Astrocyte of the spinal cord (primary cell): ENCODE results near the gene TBL3.

Source experiments
- DNase-seq: peaks from one replicate; pipeline ENCODE4 v3.0.0; 2011; ENCODE audit warnings: low read depth, low spot score
- H3K4me3 ChIP-seq: 2 replicates; pipeline ENCODE4 v1.5.1; 2011; ENCODE audit warnings: low read depth, mild to moderate bottlenecking, low read length, moderate library complexity
- in situ Hi-C: cut with HindIII; loops from 2 replicates; pipeline ENCODE4 v1.10.0; 2017; ENCODE audit warnings: low sequenced_read_pairs
- TF ChIP-seq, protein P1 (sequence below): IDR thresholded peaks from 2 replicates; pipeline ENCODE4 v1.5.1; 2012; ENCODE audit warnings: low read depth, mild to moderate bottlenecking, low read length, inconsistent platforms

The TBL3 gene

DNA sequence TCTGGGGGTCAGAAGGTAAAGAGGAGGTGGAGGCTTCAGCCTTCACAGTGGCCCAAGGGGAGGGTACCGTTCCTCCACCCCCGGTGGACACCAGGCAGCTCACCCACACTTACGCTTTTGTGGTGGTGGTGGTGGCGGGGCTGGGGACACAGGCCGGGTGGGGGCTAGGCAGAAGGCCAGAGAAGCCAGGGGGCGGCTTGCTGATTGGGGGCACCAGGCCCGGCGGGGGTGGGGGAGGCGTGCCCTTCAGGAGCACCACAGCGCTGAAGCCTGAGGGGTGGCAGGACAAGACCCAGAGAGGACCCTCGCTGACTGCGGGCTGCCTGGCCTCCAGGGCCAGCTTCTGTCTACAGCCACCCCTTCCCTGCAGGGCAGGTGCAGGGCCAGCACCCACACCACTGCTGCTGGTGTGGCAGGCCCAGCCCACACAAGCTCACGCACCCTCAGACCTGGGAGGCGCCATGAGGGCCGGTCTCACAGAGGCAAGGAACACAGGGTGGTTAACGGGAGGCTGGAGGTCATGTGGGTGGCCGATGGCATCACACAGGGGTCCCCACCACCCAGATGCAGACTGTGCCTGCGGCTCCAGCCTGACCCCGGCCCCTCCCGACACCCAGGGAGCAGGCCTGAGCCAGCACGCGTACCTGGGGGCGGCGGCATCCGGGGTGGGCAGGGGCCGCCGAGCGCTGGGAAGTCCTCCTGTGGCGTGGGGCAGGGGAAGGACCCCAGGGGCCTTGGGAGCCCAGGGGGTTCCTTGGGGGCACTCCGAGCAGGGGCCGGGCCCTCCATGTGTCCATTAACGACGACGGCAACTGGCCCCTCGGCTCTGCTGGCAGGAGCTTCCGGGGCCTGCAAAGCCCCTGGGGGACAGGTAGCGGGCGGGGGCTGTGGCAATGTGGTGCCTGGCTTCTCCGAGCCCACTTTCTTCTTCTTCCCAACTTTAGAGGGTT lies 27.3 kb downstream of the TBL3 start:
- in situ Hi-C loops = no loop called here
- H3K4me3 ChIP-seq = no peak overlapping the region
- no peak for DNase-seq
- TF ChIP-seq, protein P1, sequence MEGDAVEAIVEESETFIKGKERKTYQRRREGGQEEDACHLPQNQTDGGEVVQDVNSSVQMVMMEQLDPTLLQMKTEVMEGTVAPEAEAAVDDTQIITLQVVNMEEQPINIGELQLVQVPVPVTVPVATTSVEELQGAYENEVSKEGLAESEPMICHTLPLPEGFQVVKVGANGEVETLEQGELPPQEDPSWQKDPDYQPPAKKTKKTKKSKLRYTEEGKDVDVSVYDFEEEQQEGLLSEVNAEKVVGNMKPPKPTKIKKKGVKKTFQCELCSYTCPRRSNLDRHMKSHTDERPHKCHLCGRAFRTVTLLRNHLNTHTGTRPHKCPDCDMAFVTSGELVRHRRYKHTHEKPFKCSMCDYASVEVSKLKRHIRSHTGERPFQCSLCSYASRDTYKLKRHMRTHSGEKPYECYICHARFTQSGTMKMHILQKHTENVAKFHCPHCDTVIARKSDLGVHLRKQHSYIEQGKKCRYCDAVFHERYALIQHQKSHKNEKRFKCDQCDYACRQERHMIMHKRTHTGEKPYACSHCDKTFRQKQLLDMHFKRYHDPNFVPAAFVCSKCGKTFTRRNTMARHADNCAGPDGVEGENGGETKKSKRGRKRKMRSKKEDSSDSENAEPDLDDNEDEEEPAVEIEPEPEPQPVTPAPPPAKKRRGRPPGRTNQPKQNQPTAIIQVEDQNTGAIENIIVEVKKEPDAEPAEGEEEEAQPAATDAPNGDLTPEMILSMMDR = no peak

DNA sequence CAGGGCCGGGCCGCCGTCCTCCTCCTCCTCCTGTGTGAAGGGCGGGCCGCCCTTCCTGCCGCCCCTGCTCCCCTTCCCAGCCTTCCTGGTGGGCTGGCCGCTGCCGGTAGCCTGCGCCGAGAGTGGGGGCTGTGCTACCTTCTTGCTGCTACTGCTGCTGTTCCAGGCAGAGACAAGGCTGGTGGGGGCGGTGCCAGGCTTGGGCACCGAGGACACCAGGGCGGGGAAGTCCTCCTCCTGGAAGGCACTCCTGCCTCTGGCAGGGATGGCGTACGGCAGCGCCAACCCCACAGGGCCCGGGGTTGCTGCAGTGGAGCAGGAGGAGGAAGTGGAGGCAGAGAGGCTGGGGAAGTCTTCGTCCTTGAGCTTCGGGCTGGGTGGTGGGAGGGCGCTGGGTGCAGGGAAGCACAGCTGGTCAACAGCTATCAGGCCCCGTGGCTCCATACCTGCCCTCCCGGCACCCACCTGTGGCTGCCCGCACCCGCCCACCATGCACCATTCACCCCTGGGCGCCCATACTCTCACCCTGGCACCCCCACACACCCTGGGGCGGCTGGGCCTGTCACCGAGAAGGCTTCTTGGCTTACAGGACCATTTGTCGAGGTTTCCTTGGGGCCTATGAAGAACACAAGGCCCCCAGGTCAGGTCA lies 28.1 kb downstream of the TBL3 start:
- no peak for DNase-seq
- in situ Hi-C loops = no loop called here

DNA sequence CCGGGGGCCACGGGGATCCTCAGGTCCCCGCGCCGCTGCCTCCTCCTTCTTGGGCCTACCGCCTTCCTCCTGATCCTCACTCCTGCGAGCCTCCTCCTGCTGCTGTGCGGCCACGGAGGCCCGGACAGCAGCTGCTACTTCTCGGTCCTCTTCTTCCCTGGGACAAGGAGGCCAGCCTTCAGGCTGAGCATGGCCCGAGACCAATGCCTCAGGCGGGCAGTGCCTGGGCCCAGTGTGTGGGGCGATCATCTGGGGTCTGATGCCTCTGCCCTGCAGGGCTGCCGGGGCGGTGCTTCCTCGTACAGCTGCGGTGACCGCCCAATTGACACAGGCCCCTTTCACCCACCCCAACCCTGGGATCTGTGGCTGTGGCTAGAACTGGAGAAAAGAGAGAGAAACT lies 29.2 kb downstream of the TBL3 start:
- H3K4me3 ChIP-seq = no peak overlapping the region
- TF ChIP-seq, protein P1 = no peak
- no peak for DNase-seq
- in situ Hi-C loops = no loop called here

More for the DNA sequence above, 28.1 kb downstream of the TBL3 start:
- no peak overlapping the region for H3K4me3 ChIP-seq
- TF ChIP-seq, protein P1 = no peak

DNA sequence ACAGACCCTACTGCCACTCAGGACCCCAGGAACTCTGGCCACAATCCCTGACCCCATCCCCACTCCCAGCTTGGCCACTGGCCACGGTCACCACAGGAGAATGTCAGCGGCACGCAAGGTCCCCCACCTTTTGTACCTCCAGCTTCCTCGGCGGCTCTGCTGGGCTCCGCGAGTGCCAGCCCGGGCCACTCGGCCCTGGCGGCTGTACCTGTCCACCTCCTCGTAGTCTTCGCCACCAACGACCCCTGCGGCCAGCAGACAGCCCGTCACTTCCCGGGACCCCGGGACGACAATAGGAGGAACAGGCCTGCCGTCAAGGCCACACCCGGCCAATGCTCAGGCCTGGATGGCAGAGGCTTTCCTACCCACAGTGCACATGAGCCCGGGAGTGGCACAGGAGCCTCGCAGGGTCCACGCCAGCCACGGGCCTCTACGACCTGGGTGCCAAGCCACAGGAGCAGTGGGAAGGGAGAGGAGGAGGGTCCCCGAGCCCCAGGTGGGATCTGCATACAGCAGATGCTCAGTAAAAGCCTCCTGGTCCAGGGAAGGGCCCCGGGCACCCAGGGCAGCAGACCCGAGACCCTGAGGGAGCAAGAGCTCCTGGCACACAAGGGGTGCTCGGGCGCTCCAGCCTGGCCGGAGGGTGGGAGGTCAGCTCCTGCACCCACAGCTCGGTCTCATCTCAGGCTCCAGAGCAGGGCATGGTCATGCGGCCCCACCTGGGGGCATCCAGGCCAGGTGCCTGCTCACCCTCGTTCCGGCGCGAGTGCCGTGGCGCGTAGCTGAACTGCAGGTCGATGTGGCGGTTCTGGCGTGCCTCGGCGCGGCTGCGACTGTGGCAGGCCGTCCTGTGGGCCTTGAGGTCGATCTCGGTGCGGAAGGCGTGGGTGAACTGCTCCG lies 29.9 kb downstream of the TBL3 start:
- in situ Hi-C loops = no loop called here
- no peak overlapping the region for H3K4me3 ChIP-seq

DNA sequence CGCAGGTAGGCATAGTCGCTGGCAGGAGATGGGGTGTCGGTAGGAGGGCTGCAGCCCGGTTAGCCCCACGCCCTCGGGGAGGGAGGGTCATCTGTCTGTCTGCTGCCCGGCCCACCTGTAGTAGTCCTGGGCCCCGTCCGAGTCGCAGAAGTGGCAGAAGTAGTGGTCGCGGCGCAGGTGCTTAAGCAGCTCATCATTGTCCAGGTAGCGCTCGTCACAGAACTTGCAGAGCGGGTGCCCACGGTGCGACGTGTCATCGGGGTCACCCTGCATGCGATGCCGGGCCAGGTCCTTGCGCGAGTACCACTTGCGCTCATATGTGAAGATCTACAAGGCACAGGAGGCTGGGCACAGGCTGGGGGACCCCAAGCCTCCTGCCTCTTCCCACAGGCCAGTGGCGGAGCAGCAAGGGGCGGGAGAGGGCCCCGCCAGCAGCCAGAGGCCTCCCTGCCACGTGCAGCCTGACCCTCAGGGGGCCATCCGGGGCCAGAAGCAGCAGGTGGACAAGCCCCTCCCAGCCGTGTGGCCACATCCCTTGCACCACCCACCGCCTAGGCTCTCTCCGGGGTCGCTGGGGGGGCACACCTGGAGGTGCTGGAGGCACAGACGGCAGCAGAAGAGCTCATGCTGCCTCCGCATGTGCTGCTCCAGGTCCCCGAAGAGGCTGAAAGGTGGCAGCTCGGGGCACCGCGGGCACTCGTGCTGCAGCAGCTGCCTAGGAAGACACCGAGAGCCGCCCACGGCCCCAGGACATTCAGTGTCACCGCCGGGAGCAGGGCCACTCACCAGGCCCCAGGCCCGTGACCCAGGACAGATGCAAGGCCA lies 30.8 kb downstream of the TBL3 start:
- TF ChIP-seq, protein P1 = no peak
- H3K4me3 ChIP-seq = no peak overlapping the region
- in situ Hi-C loops = no loop called here
- no peak for DNase-seq

More for the DNA sequence above, 29.9 kb downstream of the TBL3 start:
- TF ChIP-seq, protein P1 = no peak
- DNase-seq = no peak
